Dermis microvascular lymphatic vessel endothelial cell (primary cell): ENCODE data around the gene TTLL3. TPM values are rescaled to one million over a fixed set of nuclear protein-coding genes. Genes with fewer than 3 reads are reported as not detected.

ENCODE experiments used
- DNase-seq, 2 donors: peaks; one replicate each; pipeline versions ENCODE4 v3.0.0 to v3.0.0-alpha.2; 2010; ENCODE audit warnings: low read depth in 2 of 2
- total RNA-seq: library from RNA; depleted of rRNA; stranded (reverse); fragments of >200 nt; gene quantifications from 2 replicates; pipeline ENCODE4 v1.2.1, GENCODE V29; 2014

The TTLL3 gene
- total RNA-seq, 1 donor from 2014 or later = 4.1 TPM

DNA sequence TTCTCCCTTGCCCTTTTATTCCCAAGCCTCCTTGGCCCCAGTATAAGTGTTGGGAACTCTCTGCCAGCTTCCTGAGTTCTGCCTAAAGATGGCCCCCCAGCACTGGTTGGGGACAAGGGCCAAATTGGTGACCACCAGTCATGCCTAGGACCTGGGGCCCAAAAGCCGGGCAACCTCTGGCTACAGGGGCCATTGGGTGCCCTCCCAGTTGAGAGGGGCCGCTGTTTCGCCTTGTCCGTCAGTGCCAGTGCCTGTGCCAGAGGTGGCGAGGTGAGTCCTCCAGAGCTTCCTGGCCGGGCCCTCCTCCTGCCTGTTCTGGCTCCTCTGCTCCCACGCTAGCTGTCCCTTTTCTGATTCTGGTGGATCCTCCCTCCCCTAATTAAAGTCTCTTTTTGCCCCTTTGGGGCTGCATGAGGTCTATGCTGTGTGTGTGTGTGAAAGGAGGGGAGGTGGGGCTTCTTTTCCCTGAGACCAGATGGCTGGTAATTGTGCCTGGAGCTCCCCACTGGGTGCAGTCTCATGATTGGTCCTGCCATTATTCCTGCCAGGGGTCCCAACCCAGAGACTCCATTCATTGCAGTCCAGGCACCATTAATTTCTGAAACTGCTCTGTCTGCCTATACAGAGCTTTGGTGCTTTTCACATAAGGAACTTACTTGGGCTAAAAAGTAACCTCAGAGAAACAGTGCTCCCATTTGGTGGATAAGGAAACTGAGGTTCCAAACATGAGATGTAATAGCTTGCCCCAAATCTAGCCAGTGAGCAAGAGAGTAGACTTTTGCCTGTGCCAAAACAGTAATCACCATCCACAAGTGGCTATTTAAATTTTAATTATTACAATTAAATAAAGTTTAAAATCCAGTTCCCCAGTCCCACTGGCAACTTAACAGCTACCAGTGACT is 3.1 kb upstream of the TTLL3 start:
- DNase-seq = no peak

DNA sequence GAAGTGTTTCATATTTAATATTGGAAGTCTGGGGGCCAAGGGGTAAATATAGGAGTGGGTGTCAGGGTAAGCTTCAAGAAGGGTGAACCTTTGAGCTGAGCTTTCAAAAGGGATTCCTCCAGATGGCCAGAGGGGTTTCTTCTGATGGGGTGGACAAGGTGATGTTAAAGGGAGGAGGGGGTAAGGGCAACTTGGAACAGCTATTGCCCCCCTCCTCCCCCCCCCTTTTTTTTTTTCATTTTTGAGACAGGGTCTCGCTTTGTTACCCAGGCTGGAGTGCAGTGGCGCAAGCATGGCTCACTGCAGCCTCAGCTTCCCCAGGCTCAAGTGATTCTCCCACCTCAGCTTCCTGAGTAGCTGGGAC is 2.1 kb upstream of the TTLL3 start:
- DNase-seq = no peak

DNA sequence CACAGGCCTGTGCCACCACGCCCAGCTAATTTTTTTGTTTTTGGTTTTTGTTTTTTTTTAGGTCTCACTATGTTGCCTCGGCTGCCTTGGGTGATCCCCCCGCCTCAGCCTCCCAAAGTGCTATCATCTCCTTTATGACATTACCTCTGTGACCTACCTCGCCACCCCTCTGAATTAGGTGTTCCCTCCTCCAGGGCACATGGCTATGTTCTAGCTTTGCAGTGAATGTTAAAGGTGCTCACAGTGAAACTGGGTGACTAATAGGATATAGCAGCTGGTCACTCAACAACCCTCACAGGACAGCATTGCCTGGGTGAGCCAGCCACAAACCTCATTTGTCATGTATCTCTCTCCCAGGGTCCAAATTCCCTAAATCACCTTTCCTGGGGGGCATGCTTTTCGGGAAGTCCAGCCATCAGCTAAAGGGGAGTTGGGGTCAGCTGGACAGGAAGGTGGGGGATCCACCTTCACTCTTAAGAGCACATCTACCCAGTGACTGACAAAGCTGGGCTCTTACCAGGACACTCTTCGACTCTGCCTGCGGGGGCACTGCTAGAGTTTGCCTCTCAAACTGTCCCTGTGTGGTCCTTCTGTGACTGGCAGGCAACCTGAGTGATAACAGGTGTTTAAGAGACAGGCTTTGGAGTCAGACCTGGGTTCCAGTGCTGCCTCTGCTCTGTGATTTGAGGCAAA is 1.6 kb upstream of the TTLL3 start:
- DNase-seq = peak in 1 of 2 donors; percentile 48

DNA sequence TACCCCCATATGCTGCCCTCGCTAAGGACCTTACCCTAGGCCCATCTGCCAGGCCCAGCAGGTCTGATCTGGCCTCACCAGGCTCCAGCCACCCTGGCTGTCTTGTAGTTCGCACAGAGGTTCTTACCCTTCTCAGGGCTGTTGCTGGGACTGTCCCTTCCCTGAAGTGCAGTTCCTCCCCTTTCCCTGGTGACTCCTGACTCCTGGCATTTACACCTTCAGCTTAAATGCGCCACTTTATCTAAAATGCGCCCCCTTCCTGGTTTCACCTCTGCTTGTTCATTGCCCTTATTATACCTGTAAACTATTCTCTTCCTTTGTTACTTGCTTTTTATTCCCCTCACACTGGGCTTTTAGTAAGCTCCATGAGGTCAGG is 835 bp upstream of the TTLL3 start:
- DNase-seq = no peak

DNA sequence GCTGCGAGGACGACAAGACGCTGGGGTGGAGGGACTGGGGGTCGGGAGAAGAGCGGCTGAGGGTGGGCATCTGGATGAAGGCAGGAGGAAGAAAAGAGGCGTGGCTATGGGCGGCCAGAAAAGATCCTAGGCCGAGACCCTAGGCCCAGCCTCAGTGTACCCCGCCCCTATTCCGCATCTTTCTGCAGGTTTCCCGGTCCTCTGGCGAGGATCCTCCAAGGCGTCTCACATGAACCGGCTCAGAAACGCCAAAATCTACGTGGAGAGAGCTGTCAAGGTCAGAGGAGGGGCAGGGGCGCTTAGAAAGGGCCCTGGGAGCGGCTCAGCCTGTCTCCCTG is 340 bp downstream of the TTLL3 start:
- no peak for DNase-seq

DNA sequence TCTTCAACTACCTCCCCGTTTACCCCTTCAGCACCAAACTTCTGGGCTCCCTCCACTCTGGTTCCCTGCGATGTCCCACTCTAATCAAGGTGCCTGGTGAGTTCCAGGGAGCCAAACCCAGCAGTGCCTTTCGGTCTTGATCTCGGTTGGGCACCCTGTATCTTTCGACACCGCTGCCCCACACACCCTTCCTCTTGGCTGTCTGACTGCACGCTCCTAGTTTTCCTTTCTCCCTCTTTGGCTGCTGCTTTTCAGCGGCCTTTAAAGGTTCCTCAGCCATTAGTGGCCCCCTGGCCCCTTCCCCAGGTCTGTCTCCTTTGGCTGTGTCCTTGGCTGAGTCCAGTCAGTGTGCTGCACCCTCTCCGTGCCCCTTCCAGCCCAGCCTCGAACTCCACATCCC is 784 bp downstream of the TTLL3 start:
- DNase-seq = no peak

DNA sequence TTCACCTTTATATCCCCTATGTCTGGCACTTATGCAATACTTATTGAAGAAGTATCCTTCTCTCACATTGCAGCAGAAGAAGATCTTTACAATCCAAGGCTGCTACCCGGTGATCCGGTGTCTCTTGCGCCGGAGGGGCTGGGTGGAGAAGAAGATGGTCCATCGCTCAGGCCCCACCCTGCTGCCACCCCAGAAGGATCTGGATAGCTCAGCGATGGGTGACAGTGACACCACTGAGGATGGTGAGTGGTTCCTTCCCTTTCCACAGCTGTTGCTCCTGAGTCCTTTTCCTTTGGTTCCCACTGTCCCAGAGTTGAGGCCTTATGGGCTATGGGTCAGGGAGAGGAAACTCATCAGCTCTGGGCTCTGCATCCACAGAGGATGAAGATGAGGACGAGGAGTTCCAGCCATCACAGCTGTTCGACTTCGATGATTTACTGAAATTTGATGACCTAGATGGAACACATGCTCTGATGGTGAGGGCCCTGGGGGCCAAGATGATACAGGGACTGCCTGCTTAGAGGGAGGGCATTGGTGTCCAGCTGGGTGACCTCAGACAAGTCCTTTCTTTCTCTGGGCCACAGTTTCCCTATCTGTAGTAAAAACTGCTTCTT is 2.9 kb downstream of the TTLL3 start:
- no peak for DNase-seq

DNA sequence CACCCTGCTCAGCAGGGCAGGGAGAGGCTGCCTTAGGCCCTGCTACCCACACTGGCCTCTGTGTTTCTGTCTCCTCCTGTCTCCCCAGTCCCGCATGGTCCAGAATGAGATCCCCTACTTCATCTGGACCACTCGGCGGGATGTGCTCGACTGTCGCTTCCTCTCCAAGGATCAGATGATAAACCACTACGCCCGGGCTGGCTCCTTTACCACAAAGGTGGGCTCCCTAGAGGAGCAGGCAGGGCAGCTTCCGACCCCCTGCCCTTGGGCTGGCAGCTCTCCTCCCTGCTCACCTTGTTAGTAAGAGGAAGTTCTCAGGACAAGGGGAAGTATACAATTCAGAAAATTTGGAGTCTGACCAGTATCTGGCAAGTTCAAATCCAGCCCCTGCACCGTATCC is 5.9 kb downstream of the TTLL3 start:
- DNase-seq = no peak

DNA sequence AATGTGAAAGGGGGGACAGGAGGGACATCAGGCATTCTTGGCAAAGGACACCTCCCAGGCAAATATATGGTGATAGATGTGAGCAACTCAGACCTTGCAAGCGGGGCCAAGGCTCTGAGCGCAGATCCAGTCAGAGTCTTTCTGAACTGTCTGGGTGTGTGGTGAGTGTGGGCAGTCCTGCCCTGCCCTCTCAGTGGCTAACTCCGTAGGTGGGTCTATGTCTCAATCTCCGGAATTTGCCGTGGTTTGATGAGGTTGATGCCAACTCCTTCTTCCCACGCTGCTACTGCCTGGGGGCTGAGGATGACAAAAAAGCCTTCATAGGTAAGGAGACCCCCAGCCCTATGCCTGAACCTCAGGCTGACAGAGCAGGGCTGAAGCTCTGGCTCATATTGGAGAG is 7.4 kb downstream of the TTLL3 start:
- DNase-seq = no peak

DNA sequence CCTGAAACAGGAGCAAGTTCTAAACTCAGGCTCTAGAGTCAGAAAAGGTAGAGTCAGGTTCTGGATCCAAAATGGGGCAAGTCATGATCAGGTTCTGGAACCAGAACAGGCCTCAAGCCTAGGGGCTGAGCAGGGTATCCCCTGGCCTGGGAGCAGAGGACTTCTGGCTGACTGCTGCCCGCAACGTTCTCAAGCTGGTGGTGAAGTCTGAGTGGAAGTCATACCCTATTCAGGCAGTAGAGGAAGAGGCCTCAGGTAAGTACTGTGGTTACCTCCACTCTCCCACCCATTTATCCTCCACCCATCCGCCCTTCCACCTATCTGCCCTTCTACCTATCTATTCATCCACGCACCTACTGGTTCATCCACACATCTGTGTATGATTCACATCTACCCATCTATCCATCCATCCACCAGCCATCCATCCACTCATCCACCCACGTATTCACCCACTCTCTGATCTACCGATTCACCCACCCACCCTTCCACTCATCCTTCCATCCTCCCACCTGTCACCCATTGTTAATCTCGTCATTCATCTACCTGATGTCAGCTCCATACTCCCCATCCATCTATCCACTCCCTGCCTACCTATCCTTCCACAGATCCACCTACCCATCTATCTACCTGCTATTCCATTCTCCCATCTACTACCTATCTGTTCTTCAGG is 8.7 kb downstream of the TTLL3 start:
- DNase-seq = no peak

DNA sequence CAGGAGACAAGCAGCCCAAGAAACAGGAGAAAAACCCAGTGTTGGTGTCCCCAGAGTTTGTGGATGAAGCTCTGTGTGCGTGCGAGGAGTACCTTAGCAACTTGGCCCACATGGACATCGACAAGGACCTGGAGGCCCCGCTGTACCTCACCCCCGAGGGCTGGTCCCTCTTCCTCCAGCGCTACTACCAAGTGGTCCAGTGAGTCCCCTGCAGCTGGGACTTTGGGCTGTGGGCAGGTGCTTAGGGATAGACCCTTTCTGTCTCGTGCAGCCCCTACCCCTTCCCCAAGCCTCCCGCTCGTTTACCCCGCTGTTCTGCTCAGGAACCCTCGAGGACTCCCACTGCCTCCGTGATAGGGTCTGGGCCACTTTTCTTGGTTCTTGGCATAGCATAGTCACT is 10.5 kb downstream of the TTLL3 start:
- no peak for DNase-seq

DNA sequence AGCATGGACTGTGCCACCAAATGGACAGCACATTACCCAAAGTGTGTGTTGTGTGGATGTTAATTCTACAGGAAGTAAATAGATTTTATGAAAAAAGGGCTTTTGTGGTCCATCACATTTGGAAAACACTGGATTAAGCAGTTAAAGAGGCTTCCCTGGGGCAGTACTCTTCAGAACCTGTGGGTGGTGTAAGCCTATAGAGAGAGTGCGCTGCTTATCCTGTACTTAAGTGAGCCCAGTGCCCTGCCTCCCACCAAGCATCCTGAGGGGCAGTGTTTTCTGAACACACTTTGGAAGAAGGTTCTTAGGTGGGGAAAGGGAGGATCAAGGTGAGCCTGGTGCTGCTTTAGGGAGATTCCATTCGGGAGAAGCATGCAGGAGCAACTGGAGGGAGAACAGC is 10.9 kb downstream of the TTLL3 start:
- peak in 1 of 2 donors; percentile 23 for DNase-seq

DNA sequence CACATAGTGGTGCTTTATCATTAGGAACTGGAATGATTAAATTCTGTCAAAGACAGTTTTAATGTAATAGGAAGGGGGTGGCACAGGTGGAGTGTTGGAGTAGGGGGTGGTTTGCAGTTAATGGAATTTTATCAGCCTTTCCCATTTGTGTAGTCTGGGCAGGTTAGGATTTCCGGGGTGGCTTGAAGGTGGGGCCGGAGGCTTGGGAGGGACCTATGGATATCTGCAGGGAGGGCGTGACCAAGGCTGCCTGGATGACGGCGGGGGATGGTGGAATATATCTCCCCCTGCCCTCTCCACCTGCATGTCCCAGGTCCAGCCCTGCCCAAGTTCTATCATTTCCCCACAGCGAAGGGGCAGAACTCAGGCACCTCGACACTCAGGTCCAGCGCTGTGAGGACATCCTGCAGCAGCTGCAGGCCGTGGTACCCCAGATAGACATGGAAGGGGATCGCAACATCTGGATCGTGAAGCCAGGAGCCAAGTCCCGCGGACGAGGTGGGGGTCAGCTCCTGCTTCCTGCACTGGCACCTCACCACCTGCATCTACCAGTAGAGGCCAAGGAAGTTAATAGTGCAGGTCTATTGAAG is 15.5 kb downstream of the TTLL3 start:
- no peak for DNase-seq

DNA sequence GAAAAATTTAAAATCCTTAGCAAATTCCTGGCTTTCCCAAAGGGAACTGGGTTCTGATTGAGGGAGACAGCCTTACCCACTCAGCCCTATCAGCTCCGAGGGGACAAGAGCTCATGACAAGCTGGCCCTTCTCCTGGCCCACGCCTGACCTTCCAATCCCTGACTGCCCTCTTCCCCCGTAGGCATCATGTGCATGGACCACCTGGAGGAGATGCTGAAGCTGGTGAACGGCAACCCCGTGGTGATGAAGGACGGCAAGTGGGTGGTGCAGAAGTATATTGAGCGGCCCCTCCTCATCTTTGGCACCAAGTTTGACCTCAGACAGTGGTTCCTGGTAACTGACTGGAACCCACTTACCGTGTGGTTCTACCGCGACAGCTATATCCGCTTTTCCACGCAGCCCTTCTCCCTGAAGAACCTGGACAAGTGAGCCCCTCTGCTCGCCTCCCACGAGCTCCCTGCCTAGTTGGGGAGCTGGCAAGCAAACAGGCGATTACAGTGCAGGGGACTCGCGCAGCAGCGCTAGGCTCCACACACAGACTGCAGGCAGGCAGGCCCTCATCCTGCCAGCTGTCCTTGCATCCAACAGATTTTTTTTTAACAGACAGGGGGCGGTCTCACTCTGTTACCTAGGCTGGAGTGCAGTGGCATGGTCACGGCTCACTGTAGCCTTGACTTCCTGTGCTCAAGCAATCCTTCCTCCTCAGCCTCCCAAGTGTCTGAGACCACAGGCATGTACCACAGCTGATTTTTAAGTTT is 16.9 kb downstream of the TTLL3 start:
- DNase-seq = peak in 1 of 2 donors; percentile 21

DNA sequence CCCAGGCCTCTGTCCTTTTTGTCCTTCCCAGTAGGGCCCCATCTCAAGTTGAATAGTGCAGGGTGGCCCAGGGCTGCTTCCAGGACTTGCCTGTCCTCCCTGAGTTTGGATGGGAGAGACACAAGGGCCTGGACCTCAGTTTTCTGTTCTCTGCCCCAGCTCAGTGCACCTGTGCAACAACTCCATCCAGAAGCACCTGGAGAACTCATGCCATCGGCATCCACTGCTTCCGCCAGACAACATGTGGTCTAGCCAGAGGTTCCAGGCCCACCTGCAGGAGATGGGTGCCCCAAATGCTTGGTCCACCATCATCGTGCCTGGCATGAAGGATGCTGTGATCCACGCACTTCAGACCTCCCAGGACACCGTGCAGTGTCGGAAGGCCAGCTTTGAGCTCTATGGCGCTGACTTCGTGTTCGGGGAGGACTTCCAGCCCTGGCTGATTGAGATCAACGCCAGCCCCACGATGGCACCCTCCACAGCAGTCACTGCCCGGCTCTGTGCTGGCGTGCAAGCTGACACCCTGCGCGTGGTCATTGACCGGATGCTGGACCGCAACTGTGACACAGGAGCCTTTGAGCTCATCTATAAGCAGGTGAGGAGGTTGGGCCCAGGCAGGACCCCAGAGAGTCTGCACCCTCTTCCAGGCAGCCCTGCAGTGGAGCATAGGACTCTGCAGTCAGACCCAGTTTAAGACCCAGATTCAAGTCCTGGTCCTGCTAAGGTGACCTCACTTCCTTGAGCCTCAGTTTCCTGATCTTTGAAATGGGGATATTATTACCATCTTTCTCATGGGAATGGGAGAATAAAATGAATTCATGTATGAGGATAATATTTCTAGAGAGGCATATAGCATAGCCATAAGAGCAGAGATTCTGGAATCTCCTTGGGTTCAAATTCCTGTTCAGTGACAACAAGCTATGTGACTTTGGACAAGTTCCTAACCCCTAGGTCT is 19.0 kb downstream of the TTLL3 start:
- DNase-seq = no peak

DNA sequence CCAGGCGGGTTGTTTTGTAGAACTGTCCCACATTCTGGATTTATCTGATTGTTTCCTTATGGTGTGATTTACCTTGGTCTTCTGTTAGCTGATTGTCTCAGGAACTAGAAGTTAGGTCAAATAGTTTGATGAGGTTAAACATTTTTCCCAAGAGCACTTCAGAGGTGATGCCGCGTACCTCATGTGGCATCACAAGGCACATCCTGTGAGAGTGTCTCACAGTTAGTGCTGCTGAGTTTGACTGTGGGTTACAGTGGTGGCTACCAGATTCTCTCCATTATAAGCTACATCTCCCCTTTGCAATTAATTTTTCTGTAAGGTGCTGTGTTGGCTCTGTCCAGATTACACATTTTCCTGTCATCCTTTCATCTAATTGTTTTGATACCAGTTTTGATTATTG is 21.2 kb downstream of the TTLL3 start:
- no peak for DNase-seq

DNA sequence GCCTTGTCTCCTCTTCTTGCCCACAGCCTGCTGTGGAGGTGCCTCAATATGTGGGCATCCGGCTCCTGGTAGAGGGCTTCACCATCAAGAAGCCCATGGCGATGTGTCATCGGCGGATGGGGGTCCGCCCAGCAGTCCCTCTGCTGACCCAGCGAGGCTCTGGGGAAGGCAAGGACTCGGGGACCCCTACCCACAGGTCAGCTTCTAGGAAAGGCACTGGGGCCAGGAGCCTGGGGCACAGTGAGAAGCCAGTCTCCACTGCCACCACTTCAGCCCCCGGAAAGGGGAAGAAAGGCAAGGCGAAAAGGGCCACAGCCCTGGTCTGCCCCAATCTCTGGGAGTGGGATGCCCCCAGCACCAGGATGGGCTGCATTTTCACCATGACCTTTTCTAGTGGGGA is 23.0 kb downstream of the TTLL3 start:
- no peak for DNase-seq

DNA sequence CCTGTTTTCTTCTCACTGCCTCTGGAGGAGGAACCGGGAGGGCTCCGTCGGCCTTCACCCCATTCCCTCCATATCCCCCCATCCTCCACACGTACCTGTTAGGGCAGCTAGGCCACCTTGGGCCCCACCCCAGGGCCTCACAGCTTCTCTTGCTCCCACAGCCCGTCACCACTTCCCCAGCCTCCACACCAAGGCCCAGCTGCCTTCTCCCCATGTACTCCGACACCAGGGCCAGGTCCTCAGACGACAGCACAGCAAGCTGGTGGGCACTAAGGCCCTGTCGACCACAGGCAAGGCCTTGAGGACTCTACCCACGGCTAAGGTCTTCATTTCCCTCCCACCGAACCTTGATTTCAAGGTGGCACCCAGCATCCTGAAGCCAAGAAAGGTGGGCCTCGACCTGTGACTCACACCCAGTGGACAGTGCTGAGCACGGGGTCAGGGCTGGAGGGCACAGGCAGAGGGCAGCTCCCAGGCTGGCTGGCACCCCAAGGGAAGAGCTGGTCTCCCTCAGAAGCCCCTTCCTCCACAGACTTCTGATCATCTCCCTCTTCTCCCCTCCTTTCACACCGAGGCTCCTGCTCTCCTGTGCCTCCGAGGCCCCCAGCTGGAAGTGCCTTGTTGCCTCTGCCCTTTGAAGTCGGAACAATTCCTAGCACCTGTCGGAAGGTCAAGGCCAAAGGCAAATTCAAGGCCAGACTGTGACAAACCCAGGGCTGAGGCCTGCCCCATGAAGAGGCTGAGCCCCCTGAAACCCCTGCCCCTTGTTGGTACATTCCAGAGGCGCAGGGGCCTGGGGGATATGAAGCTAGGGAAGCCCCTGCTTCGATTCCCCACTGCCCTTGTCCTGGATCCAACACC is 24.7 kb downstream of the TTLL3 start:
- no peak for DNase-seq
